Right atrium auricular region (tissue), 2 donors: Measurements from ENCODE around the gene A4GNT. TPM values are rescaled to one million over a fixed set of nuclear protein-coding genes. Genes with fewer than 3 reads are reported as not detected.
"Not testable (repeated sequence)": the region's sequence is repeated elsewhere in the genome, so short reads cannot be mapped to it uniquely, and the experiment has no call there.

ENCODE experiments used
- DNase-seq: peaks from one replicate; pipeline ENCODE4 v3.0.0-alpha.2; 2019; ENCODE audit warnings: low spot score
- H3K27ac ChIP-seq, 2 donors: fragments of 200-600 bp; sonication (generic); 1 replicate in 1 of 2; 2 replicates in 1 of 2; pipeline ENCODE4 v1.5.1; 2016 to 2019
- H3K27me3 ChIP-seq, 2 donors: fragments of 200-600 bp; sonication (generic); one replicate each; pipeline versions ENCODE4 v1.5.1 to v1.6.0; 2017 to 2019
- H3K36me3 ChIP-seq: fragments of 200-600 bp; sonication (generic); one replicate; pipeline ENCODE4 v1.5.1; 2016
- H3K4me1 ChIP-seq, 2 donors: fragments of 200-600 bp; sonication (generic); one replicate each; pipeline versions ENCODE4 v1.5.1 to v1.6.0; 2017 to 2019
- H3K4me3 ChIP-seq, 2 donors: fragments of 200-600 bp; sonication (generic); 1 replicate in 1 of 2; 2 replicates in 1 of 2; pipeline ENCODE4 v1.5.1; 2017 to 2019; ENCODE audit warnings: mild to moderate bottlenecking in 1 of 2, moderate library complexity in 1 of 2
- H3K9me3 ChIP-seq, 2 donors: fragments of 200-600 bp; sonication (generic); one replicate each; pipeline ENCODE4 v1.5.1; 2019
- total RNA-seq, 2 donors: library from RNA; depleted of rRNA; stranded (reverse); fragments of >200 nt; gene quantifications; one replicate each; pipeline ENCODE4 v1.1.0, GENCODE V29; 2016
- TF ChIP-seq, protein P1 (sequence below), 2 donors: fragments of 200-600 bp; sonication (generic); IDR thresholded peaks; one replicate each; pipeline ENCODE4 v1.5.1; 2019; ENCODE audit warnings: antibody characterized with exemption in 2 of 2

Gene A4GNT
- total RNA-seq, 2 donors from 2014 or later: not detected

DNA sequence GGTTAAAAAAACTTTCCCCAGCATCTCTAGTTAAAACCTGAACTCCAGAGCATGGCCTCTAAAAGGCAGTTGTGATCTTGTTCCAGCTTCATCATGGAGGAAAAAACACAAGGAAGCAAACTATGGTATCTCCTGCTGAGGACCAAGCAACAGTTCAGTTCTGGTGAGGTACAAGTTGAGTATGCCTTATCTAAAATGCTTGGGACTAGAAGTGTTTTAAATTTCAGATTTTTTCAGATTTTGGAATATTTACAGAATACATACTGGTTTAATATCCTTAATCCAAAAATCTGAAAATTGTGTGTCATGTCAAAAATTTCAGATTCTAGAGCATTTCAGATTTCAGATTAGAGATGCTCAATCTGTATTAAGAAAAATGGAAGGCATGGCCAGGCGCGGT is 32.9 kb upstream of the A4GNT start:
- Histone ChIP-seq H3K36me3 (peaks cover 72% of the 10 kb centered on the region), H3K27ac (no peak overlapping the region), H3K4me1 (no peaks in the 10 kb centered on the region), H3K4me3 (no peak overlapping the region), H3K27me3 (no peaks in the 10 kb centered on the region), H3K9me3 (no peaks in the 10 kb centered on the region)
- no peak for DNase-seq
- TF ChIP-seq, protein P1, sequence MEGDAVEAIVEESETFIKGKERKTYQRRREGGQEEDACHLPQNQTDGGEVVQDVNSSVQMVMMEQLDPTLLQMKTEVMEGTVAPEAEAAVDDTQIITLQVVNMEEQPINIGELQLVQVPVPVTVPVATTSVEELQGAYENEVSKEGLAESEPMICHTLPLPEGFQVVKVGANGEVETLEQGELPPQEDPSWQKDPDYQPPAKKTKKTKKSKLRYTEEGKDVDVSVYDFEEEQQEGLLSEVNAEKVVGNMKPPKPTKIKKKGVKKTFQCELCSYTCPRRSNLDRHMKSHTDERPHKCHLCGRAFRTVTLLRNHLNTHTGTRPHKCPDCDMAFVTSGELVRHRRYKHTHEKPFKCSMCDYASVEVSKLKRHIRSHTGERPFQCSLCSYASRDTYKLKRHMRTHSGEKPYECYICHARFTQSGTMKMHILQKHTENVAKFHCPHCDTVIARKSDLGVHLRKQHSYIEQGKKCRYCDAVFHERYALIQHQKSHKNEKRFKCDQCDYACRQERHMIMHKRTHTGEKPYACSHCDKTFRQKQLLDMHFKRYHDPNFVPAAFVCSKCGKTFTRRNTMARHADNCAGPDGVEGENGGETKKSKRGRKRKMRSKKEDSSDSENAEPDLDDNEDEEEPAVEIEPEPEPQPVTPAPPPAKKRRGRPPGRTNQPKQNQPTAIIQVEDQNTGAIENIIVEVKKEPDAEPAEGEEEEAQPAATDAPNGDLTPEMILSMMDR (IDR thresholded peaks at IDR 0.05): no peak

DNA sequence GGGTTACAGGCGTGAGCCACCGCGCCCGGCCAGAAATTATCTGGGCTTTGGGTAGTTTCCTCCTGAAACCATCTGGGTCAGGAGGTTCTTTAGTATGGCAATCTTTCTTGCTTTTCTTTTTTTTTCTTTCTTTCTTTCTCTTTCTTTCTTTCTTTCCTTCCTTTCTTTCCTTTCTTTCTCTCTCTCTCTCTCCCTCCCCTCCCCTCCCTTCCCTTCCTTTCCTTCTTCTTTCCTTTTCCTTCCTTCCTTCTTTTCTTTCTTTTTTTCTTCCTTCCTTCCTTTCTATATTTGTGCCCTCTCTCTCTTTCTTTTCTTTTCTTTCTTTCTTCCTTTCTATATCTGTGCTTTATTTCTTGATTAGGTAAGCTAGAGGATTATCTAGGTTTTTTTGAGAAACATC is 25.6 kb upstream of the A4GNT start:
- TF ChIP-seq, protein P1 (IDR thresholded peaks at IDR 0.05): no peak
- H3K27me3 ChIP-seq: no peaks in the 10 kb centered on the region
- no peaks in the 10 kb centered on the region for H3K4me1 ChIP-seq
- peaks cover 21% of the 10 kb centered on the region for H3K36me3 ChIP-seq
- H3K27ac ChIP-seq: no peak overlapping the region
- peaks cover 0 to 3% of the 10 kb centered on the region in 2 donors for H3K9me3 ChIP-seq
- no peak overlapping the region for H3K4me3 ChIP-seq
- DNase-seq: no peak

DNA sequence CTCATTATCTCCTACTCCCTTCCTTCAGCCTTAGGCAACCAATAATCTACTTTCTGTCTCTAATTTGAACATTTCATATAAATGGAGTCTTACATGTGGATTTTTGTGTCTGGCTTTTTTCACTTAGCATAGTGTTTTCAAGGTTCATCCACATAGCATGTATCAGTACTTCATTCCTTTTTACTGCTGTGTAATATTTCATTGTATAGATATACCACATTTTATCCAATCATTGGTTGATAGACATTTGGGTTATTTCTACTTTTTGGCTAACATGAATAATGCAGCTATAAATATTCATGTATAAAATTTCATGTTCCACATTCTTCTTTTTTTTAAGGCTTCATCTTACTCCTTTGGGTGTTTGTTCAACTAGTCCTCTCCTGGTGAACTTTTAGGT is 22.3 kb upstream of the A4GNT start:
- Histone ChIP-seq H3K9me3 (peaks cover 0 to 3% of the 10 kb centered on the region in 2 donors), H3K27me3 (no peaks in the 10 kb centered on the region), H3K27ac (no peak overlapping the region), H3K4me1 (no peaks in the 10 kb centered on the region), H3K4me3 (no peak overlapping the region), H3K36me3 (no peaks in the 10 kb centered on the region)
- TF ChIP-seq, protein P1 (IDR thresholded peaks at IDR 0.05): no peak
- DNase-seq: no peak

DNA sequence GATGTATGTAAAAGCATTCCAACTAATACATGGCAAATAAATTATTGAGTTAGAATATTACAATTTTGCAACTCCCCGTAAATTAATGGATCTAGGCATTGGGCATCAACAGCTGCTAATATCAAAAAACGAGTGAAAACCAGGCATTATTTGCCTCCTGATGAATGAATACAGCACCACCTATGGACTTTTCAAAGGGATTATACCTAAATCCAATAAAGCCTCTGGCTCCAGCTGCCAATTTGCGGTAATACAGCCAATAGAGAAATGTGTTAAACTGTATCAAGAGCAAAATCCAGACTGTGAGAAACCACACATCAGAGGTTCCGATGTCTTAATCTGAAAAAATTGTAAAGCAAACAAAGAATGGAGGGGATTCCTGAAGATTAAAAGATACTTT is 16.3 kb upstream of the A4GNT start:
- Histone ChIP-seq H3K27me3 (no peaks in the 10 kb centered on the region), H3K9me3 (peaks cover 0 to 6% of the 10 kb centered on the region in 2 donors), H3K4me1 (no peaks in the 10 kb centered on the region), H3K27ac (no peak overlapping the region), H3K36me3 (no peaks in the 10 kb centered on the region), H3K4me3 (no peak overlapping the region)
- TF ChIP-seq, protein P1 (IDR thresholded peaks at IDR 0.05): no peak
- DNase-seq: no peak

DNA sequence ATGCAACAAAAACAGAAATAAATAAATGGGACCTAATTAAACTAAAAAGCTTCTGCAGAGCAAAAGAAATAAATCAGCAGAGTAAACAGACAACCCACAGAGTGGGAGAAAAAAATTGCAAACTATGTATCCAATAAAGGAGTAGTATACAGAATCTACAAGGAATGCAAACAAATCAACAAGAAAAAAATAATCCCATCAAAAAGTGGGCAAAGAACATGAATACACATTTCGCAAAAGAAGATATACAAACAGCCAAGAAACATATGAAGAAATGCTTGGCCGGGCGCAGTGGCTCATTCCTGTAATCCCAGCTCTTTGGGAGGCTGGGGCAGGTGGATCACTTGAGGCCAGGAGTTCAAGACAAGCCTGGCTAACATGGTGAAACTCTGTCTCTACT is 10.0 kb upstream of the A4GNT start:
- not testable (repeated sequence) for H3K4me1 ChIP-seq, H3K9me3 ChIP-seq, H3K27ac ChIP-seq, H3K4me3 ChIP-seq, H3K27me3 ChIP-seq, DNase-seq, H3K36me3 ChIP-seq

DNA sequence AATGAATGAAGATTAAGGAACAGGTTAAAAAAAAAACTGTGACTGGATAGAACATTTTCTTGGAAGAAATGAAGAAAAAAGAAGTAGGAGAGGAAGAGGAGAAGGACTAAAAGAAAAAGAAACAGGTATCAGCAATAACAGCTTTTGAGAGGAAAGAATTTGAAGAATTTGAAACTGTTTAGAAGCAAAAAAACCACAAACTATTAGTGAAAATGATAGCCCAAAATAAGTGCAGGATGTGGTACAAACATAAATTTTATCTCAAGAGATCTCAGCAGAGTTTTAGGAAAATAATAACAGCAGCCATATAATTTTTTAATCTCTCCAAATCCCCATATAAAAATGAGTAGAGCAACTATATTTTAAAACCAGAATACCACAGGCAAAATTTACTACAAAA is 8.8 kb upstream of the A4GNT start:
- no peak overlapping the region for H3K27ac ChIP-seq
- H3K9me3 ChIP-seq: peaks cover 0 to 6% of the 10 kb centered on the region in 2 donors
- no peak overlapping the region for H3K4me3 ChIP-seq
- no peak for DNase-seq
- H3K36me3 ChIP-seq: no peaks in the 10 kb centered on the region
- TF ChIP-seq, protein P1 (IDR thresholded peaks at IDR 0.05): no peak
- H3K4me1 ChIP-seq: no peaks in the 10 kb centered on the region
- H3K27me3 ChIP-seq: no peaks in the 10 kb centered on the region
